HG02759 (cell line): Measurements from ENCODE around the gene SMIM36.
"Not testable (repeated sequence)": the region's sequence is repeated elsewhere in the genome, so short reads cannot be mapped to it uniquely, and the experiment has no call there.

Experiments used
- ATAC-seq: cut with Tn5 transposase; IDR thresholded peaks from one replicate; pipeline ENCODE4 v1.9.1; 2021; ENCODE audit warnings: mild to moderate bottlenecking, moderate library complexity; ENCODE audit not compliant: unreplicated experiment

The SMIM36 gene

DNA sequence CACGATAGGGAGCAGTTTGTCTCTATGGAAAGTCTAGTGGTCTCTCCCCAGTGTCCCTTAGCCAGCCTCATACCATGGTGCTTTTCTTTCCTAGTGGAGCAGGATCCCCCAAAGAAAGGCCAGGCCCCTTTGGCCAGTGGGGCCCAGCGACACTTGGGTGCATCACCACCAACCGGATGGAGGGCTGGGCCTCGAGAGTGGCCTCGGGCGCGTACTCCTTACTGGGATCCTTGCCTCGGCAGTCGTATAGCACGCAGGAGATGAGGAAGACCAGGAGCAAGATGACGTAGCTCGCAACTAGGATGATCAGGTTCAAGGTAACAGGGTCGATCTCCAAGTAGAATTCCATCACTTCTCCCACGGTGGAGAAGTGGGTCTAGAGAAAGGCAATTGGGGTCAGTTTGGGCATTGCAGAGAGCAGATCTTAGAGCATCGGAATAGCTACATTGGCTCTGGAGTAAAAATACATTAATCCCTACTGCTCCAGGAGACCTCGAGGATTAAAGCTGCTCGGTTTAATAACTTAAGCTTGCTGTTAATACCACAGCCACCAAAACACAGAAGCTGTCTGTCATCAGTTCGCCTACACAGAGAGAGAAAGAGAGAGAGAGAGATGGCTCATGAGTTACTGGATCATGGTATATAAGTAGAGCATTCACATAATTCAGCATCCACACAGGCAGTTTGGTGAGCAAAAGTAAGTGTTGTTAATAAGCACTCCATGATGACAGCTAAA, at the start of gene SMIM36:
Gene SMIM36 (minus strand): TSS at position 467 of the 736 bp plus-strand sequence.
- ATAC-seq = no peak

DNA sequence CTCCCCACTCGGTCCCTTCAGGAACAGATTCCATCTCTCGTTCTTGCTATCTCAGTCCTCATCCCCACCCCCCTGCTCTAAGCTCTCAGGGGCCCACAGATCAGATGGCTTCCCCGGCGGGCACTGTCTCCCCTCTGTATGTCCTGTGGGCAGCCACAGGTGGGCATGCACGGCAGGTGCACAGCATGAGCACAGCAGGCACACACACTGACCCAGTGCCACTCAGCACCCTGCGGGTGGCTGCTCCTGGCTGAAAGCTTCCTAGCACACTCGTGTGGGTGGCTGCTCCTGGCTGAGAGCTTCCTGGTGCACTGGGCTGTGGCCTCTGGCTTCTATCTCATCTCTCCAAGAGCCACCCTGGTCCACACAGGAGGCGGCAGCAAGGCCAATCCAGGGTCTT, 44.5 kb upstream of the SMIM36 start:
- no peak for ATAC-seq

- no peak for ATAC-seq
Measured at GRCh38 chr17:55549140-55549539, 37.9 kb upstream of the SMIM36 start.

DNA sequence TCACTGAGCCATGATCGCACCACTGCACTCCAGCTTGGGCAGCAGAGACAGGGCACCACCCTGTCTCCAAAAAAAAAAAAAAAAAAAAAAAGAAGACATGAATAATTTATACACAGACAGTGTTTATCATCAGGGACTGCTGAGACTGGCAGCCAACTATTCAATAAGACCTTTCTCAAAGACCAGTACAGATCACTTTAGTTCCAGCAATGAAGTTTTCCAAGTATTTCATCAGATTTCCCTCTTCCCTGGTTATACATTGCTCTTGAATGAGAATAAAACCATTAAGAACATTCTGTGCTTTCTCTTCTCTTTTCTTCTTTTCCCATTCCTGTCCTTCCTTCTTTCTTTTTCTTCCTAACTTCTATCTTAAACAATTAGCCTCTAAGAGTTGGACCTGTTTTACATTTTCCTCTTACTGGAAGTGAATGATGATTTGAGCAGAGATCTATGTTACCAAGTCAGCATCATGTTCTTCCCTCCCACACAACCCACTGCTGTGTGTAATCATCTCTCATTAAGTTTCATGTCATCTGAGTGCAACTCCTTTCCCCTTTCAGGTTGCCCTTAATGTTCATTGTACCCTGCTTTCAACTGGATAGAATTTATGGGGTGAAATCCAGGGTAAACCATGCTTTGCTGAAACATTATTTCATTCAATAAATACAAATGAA, 35.9 kb upstream of the SMIM36 start:
- no peak for ATAC-seq

DNA sequence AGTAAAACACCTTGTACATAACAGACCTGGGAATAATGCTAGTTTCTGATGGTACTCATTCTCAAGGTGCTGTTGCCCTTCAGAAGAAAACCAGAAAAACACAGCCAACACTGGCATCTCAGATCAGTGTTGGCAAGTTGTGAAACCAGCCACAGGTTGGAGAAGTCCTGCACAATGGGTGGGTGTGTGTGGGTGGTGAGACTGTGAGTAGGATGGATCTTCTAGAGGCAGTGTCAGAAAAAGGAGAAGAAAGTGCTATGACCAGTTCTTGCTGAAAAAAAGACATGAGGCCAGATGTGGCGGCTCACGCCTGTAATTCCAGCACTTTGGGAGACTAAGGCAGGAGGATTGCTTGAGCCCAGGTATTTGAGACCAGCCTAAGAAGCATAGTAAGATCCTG, 35.2 kb upstream of the SMIM36 start:
- no peak for ATAC-seq

DNA sequence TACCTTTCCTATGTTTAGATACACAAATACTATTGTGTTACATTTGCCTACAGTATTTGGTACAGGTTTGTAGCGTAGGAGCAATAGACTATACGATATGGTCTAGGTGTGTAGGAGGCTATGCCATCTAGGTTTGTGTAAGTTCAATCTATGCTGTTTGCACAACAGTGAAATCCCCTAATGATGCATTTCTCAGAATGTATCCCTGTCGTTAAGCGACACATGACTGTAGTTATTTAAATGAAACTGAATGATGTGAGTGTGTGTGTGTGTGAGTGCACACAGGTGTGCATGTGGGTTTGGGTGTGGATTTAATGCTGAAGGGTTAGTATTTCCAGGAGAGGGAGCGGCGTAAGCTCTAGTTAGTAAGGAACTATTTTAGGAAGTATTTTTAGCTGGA, 34.6 kb upstream of the SMIM36 start:
- ATAC-seq = no peak

DNA sequence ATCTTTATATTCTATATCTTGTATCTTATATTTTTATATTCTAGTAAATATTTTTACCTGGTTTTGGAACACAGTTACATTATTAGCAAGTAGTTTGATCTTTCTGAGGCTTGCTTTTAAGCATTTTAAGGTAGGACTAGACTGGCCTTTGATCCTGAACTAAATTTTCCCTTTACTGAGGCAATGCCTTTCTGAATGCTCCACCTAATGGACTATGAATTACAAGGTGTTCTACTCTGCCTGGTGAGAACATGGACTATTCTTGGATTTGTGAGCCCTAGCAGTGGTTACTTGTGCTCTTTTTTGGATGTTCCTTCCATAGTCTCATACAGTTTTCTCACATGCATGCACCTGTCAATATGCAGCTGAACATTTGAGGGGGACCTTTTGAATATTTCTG, 32.5 kb upstream of the SMIM36 start:
- ATAC-seq = no peak

- no peak for ATAC-seq
Measured at GRCh38 chr17:55540414-55541091, 29.3 kb upstream of the SMIM36 start.

DNA sequence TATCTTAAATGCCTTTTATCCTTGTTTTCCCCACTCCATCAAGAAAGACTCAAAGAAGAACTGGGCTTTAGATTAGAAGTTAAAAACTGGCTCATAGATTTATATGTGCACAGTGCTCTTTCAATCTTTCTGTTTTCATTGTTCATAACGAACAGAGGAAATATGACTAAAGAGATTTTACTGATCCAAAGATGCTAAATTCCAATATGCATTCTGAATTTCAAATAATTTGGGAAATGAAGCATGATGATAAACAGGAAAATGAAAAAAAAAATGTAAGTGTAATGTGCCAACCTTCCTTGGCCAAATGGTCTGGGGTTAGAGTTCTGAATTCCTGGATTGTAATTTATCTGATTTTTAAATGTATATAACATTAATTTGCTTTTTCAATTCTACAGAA, 25.0 kb upstream of the SMIM36 start:
- no peak for ATAC-seq

GRCh38 chr17:55533608-55534007, 22.4 kb upstream of the SMIM36 start:
- ATAC-seq = no peak

GRCh38 chr17:55532670-55533069, 21.4 kb upstream of the SMIM36 start:
- no peak for ATAC-seq

DNA sequence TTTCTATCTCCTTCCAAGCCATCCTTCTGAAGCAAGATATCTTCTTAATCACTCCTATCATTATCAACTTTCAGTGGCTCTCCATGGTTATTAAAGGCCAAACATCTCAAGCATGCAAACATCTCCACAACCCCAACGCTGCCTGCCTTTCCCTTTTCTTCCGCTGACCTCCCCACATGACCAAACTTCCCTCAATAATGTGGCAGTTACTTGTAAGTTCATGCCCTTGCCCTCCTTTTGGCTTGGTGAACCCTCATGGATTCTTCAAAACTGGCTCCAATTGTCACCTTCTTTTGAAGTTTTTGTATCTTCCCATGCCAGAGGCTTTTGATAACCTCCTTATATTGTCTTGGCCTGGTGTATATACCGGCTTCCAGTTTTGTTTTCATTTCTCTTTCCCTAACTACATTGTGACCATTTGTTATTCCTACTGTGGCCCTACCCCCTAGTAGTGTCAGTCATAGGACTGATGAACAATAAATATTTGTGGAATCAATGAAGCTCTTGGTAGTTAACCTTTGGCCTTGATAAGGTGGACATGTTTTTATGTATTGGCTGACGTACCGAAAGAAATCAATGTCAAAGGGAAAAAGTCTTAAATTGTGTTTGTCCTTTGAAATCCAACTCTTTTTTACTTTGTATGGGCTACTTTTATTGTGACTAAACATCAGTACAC, 19.9 kb upstream of the SMIM36 start:
- no peak for ATAC-seq

- ATAC-seq = no peak
Measured at GRCh38 chr17:55530064-55530463, 18.8 kb upstream of the SMIM36 start.

DNA sequence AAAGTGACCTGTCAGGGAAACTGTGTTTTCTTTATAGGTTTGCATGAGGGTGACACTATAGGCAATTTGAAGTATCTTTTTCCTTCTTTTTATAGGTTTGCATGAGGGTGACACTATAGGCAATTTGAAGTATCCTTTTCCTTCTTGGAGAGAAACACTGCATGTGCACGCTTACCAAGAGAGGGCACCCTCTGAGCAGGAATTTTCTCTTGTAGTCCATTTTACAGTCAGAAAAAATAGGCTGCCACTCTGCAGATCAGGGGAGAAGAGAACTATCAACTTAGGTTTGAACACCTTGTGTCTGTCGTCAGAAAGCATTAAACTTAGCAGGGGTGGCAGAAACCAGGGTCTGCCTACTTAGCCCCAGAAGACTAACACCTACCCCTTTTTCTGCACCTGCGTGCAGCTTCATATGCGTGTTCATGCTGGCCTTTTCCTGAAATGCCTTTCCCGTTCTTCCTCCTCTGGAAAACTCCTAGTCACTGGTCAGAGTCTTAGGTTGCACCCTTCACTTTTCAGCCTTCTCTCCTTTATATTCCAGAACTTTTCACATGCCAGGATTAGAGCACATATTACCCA, 16.4 kb upstream of the SMIM36 start:
- no peak for ATAC-seq

- peak; percentile 68 for ATAC-seq
Measured at GRCh38 chr17:55524440-55525220, 13.4 kb upstream of the SMIM36 start.

GRCh38 chr17:55523032-55523431, 11.8 kb upstream of the SMIM36 start:
- ATAC-seq = not testable (repeated sequence)

DNA sequence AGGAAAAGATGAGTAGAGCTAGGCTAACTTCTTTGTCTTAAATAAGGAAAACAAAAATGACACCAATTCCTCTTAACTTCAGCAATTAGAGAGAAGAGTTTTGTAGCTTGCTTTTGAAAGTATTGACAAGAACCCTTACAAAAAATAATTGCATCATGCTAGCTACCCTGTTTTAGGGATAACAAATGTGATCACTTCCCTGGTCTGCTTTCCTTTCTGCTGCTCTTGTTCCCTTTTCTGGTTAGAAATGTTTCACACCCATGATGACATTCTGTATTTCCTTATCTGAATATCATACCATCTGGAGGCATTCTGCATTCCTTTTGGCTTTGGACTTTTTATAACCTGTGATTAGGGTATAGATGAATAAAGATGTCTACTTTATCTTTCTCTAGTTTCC, 9.9 kb upstream of the SMIM36 start:
- ATAC-seq = no peak

DNA sequence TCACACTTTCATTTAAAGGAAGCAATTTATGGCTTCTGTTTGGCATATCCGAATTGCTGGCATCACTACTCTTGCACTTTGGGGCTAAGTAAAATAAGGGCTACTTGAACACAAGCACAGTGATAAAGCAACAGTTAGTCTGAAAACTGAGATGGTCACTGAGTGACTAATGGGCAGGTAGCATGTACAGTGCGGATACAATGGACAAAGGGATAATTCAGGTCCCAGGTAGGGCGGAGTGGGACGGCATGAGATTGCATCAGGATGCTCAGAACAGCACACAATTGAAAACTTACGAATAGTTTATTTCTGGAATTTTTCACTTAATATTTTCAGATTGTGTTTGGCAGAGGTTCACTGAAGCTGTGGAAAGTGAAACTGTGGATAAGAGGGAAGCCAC, 9.2 kb upstream of the SMIM36 start:
- ATAC-seq = no peak

GRCh38 chr17:55518510-55518909, 7.3 kb upstream of the SMIM36 start:
- ATAC-seq = no peak

DNA sequence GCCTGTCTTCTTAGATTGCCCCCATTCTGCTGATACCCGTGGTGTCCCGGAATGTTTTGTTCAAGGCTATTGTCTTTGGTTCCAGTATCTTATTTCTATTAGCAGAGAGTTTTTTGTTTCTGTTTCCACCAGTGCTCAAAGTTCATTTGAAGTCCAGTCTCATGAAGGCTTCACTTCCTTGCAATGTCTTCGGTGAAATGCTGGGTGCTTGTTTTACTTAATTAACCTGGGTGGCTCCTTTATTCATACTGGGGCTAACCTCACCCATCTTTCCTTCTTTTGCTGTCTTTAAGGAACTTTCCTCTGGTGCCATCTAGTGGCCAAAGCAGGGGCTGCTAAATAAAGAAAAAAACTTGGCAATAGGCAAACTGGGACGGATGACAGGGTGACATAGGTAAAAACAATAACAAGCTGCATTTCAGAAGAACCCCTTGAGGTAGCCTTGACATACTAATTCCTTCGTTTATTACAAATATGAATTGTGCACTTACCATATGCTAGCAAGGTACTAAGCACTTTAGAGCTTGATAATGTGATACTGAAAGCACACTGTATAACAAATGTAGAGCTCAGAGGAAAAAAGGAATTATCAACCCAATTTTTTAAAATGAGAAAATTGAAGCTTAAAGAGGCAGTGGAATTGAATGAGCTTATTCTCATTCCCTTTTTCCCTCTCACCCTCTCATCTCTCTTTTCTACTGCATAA, 2.8 kb upstream of the SMIM36 start:
- ATAC-seq = peak; percentile 83
